GM23248 (cell line): ENCODE data around the gene RBP3. TPM values are rescaled to one million over a fixed set of nuclear protein-coding genes. Genes with fewer than 3 reads are reported as not detected.

ENCODE experiments used
- DNase-seq: peaks from one replicate; pipeline ENCODE4 v3.0.0-alpha.2; 2015
- H2AFZ ChIP-seq: fragments of 200-600 bp; sonication (generic); 2 replicates; pipeline ENCODE4 v1.6.1; 2016; ENCODE audit warnings: antibody characterized with exemption
- H3F3A ChIP-seq: fragments of 200-600 bp; sonication (generic); 2 replicates; pipeline ENCODE4 v1.6.1; 2016; ENCODE audit warnings: mild to moderate bottlenecking, antibody characterized with exemption, mixed run types; ENCODE audit not compliant: insufficient read depth
- H3K27ac ChIP-seq: fragments of 200-600 bp; sonication (generic); 2 replicates; pipeline ENCODE4 v1.5.1; 2016; ENCODE audit warnings: mild to moderate bottlenecking
- H3K27me3 ChIP-seq: fragments of 200-600 bp; sonication (generic); replicated peaks from 2 replicates; pipeline ENCODE4 v1.6.1; 2016; ENCODE audit warnings: mild to moderate bottlenecking; ENCODE audit not compliant: insufficient read depth
- H3K36me3 ChIP-seq: fragments of 200-600 bp; sonication (generic); 2 replicates; pipeline ENCODE4 v1.6.1; 2016; ENCODE audit warnings: low read depth, mild to moderate bottlenecking
- H3K4me1 ChIP-seq: fragments of 200-600 bp; sonication (generic); 2 replicates; pipeline ENCODE4 v1.6.1; 2016; ENCODE audit warnings: mild to moderate bottlenecking; ENCODE audit not compliant: insufficient read depth
- H3K4me2 ChIP-seq: fragments of 200-600 bp; sonication (generic); one replicate; pipeline ENCODE4 v1.6.1; 2016; ENCODE audit warnings: mild to moderate bottlenecking; ENCODE audit not compliant: unreplicated experiment
- H3K4me3 ChIP-seq: fragments of 200-600 bp; sonication (generic); 2 replicates; pipeline ENCODE4 v1.5.1; 2016; ENCODE audit warnings: mild to moderate bottlenecking
- H3K79me2 ChIP-seq: fragments of 200-600 bp; sonication (generic); 2 replicates; pipeline ENCODE4 v1.6.1; 2016; ENCODE audit warnings: mild to moderate bottlenecking; ENCODE audit not compliant: insufficient read depth
- H3K9ac ChIP-seq: fragments of 200-600 bp; sonication (generic); 2 replicates; pipeline ENCODE4 v1.6.1; 2016; ENCODE audit warnings: mild to moderate bottlenecking
- H3K9me2 ChIP-seq: fragments of 200-600 bp; sonication (generic); 2 replicates; pipeline ENCODE4 v1.6.1; 2016; ENCODE audit warnings: mixed run types, mild to moderate bottlenecking, moderate library complexity; ENCODE audit not compliant: insufficient read depth
- H3K9me3 ChIP-seq: fragments of 200-600 bp; sonication (generic); one replicate; pipeline ENCODE4 v1.6.1; 2017; ENCODE audit warnings: low read depth
- H4K20me1 ChIP-seq: fragments of 200-600 bp; sonication (generic); 2 replicates; pipeline ENCODE4 v1.6.0; 2016; ENCODE audit not compliant: insufficient read depth
- EZH2 ChIP-seq: fragments of 200-600 bp; sonication (generic); IDR thresholded peaks from 2 replicates; pipeline ENCODE4 v1.6.1; 2018; ENCODE audit warnings: antibody characterized with exemption, mild to moderate bottlenecking; ENCODE audit not compliant: insufficient read depth, poor library complexity, severe bottlenecking
- EZH2phosphoT487 ChIP-seq: fragments of 200-600 bp; sonication (generic); IDR thresholded peaks from 2 replicates; pipeline ENCODE4 v1.6.1; 2018; ENCODE audit warnings: antibody characterized with exemption, moderate library complexity, mild to moderate bottlenecking, low read depth; ENCODE audit not compliant: insufficient read depth
- WGBS, 2 experiments: methylation state at CpG; one replicate each; pipeline ENCODE4 v1.1.6; 2015 to 2017; ENCODE audit warnings: low lambda C conversion rate in 2 of 2, low coverage in 1 of 2; ENCODE audit errors: missing lambda C conversion rate in 2 of 2; 5-methylcytosine and 5-hydroxymethylcytosine counted together
- in situ Hi-C: fragments of 300-500 bp; cut with MboI; formaldehyde crosslinking; loops from 2 replicates; pipeline ENCODE4 v1.15.0; 2020
- polyA plus RNA-seq: library from polyadenylated mRNA; unstranded; fragments of >200 nt; fragmentation: Nextera tagmentation; extraction: Ambion mirVana; gene quantifications from 2 replicates; pipeline ENCODE4 v1.2.1, GENCODE V29; 2016
- total RNA-seq: library from RNA; depleted of rRNA; stranded (reverse); fragments of >200 nt; shearing (Covaris generic); gene quantifications from 2 replicates; pipeline ENCODE4 v1.2.3, GENCODE V29; 2014

Gene RBP3
- total and polyA plus RNA-seq, 2 experiments from 2014 or later, result not detected

DNA sequence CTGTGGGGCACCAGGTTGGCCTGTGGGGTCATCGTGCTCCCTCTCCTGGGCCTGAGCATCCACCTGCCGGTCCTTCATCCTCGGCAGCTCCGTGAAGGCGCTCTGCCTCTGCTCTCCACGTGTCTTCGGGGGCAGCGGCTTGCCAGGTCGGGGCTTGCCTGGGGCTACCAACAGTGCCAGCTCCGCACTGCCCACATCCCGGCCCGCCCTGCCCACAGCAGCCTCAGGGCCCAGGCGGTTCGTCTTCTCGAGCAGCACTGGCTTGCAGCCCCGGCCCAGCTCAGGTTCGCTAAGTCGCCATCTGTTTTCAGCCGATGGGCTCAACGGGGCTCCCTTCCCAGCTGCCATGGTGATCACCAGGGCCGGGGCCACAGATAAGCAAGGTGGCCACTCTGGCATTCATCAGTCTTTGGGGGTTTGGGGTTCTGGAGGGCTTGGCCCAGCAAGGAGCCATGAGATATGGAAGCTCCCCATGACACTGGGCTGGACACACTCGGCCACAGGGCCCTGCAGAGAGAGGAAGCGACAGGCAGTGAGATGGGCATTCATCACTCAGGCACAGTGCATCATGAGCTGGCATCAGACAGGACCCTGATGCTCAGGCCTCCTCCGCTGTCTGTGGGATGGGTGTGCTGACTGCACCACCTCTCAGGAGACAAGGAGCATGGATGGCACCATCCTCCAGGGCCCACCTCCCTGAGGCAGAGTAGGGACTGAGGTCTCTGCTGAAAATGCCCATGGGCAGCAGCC lies 20.4 kb downstream of the RBP3 start:
- Histone ChIP-seq H4K20me1 (no peaks in the 10 kb centered on the region), H3K9me3 (no peaks in the 10 kb centered on the region), H3K4me2 (no peak overlapping the region), H3K27me3 (peaks cover 17% of the 10 kb centered on the region; the same call in 1 of the 2 replicates), H3K79me2 (no peaks in the 10 kb centered on the region), H3K4me1 (no peaks in the 10 kb centered on the region), H3K36me3 (no peaks in the 10 kb centered on the region), H2AFZ (no peak overlapping the region), H3K9ac (no peak overlapping the region), H3K9me2 (no peaks in the 10 kb centered on the region), H3K27ac (no peak overlapping the region), H3K4me3 (no peak overlapping the region), H3F3A (no peaks in the 10 kb centered on the region)
- no peak for DNase-seq
- WGBS, 2 experiments, result 76 to 84% methylated on average over 10 to 21 of the region's 24 CpGs
- in situ Hi-C loops, result no loop called here
- TF ChIP-seq EZH2 (no peak), EZH2phosphoT487 (no peak)

DNA sequence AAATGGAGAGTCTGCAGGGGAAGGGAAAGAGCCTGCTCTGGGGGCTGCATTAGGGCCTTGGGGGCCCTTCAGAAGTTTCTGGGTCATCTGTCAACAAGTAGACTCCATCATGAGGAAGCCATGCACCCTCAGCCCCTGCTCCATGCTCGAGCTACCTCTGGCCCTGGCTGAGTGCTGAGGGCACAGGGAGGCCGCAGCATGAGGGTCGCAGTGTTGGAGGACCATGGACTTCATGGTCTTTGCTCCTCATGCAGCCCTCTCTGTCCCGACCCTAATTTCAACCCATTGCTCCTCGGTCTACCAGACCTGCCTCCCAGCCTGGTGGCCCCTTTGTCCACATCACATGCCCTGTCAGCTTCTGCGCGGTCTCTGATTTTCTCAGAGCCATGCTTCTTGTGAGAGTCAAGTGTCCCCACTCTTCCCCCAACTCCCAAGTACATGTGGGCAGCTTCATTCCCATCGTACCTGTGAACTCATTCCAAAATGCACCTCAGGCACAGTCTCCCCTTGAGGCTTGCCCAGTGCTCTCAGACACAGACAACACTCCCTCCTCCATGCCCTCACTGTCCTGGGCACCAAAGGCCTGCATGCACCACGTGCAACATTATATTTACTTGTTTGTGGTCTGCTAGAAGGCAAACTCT lies 21.2 kb downstream of the RBP3 start:
- in situ Hi-C loops, result no loop called here
- Histone ChIP-seq H3F3A (no peaks in the 10 kb centered on the region), H3K27me3 (peaks cover 17% of the 10 kb centered on the region; the same call in 1 of the 2 replicates), H2AFZ (no peak overlapping the region), H3K4me1 (no peaks in the 10 kb centered on the region), H3K9ac (no peak overlapping the region), H3K4me3 (no peak overlapping the region), H3K4me2 (no peak overlapping the region), H4K20me1 (no peaks in the 10 kb centered on the region), H3K36me3 (no peaks in the 10 kb centered on the region), H3K79me2 (no peaks in the 10 kb centered on the region), H3K27ac (no peak overlapping the region), H3K9me3 (no peaks in the 10 kb centered on the region), H3K9me2 (no peaks in the 10 kb centered on the region)
- TF ChIP-seq EZH2, result no peak
- 48 to 54% methylated on average over 9 of the region's 9 CpGs for WGBS, 2 experiments
- DNase-seq, result no peak

DNA sequence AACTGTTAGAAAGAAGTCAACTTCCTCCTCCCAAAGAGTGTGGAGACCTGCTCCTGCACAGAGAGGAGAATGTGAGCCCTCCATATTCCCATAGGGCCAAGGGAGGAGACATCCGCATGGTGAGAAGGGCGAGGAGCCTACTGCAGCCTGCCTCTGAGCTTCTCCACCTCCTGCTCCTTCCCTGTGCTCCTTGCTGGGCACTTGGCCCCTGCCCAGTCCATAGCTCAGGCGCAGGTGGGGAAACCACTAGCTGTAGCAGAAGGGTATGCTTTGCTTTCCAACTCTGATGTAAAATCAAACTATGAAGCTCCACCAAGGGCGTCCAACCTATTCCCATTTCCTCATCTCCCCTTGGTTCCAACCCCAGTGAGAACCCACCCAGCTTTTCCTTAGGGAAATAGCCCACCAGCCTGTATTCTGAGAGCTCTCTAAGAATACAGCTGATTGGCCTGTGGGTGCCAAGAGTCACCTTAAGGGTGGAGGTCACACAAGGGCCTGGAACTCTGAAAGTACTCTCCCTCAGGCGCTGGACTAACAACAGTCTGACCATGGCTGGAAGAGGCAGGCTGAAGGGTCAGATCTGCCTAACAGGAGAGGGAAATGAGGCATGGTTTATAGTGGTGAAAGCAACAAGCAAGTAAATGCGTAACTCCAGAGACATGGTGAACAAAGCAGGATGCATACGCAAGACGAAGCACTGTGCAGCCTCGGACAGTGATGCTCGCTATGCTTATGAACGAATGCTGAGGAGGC lies 22.0 kb downstream of the RBP3 start:
- Histone ChIP-seq H3K27ac (no peak overlapping the region), H3K9me2 (no peaks in the 10 kb centered on the region), H3F3A (no peaks in the 10 kb centered on the region), H3K4me2 (no peak overlapping the region), H3K9ac (no peak overlapping the region), H3K79me2 (no peaks in the 10 kb centered on the region), H3K9me3 (no peaks in the 10 kb centered on the region), H3K4me1 (no peaks in the 10 kb centered on the region), H3K4me3 (no peak overlapping the region), H2AFZ (no peak overlapping the region), H3K27me3 (peaks cover 12% of the 10 kb centered on the region; the same call in 1 of the 2 replicates), H3K36me3 (no peaks in the 10 kb centered on the region), H4K20me1 (no peaks in the 10 kb centered on the region)
- no peak for DNase-seq
- no peak for TF ChIP-seq EZH2phosphoT487
- no peak for TF ChIP-seq EZH2
- in situ Hi-C loops, result no loop called here
- WGBS, 2 experiments, result 80 to 84% methylated on average over 11 of the region's 11 CpGs

DNA sequence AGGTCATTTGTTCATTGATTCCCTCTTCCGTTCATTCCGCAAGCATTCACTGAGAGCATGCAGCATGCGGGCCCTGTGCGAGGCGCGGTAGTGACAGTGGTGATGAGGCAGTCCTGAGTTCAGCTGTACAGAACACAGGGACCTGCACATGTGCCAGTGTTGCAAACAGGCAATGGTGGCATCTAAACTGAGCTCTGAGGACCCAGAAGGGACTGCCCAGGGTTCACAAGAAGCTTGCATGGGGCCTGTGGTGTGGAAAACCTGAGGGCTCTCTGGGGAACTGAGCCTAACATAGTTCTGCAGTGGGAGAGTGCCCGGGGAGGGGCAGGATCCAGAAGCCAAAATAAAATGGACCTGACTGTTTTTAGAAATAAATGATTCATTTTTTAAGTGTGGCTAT lies 22.7 kb downstream of the RBP3 start:
- H3K4me3 ChIP-seq, result no peak overlapping the region
- H3K79me2 ChIP-seq, result no peaks in the 10 kb centered on the region
- no peak overlapping the region for H3K27ac ChIP-seq
- in situ Hi-C loops, result no loop called here
- H4K20me1 ChIP-seq, result no peaks in the 10 kb centered on the region
- H3K27me3 ChIP-seq, result peaks cover 9% of the 10 kb centered on the region
- H3K4me1 ChIP-seq, result no peaks in the 10 kb centered on the region
- WGBS, 2 experiments, result 79 to 81% methylated on average over 7 of the region's 7 CpGs
- no peak overlapping the region for H3K4me2 ChIP-seq
- TF ChIP-seq EZH2, result no peak
- TF ChIP-seq EZH2phosphoT487, result no peak
- H3K9me2 ChIP-seq, result no peaks in the 10 kb centered on the region
- H3F3A ChIP-seq, result no peaks in the 10 kb centered on the region
- H3K36me3 ChIP-seq, result no peaks in the 10 kb centered on the region
- no peaks in the 10 kb centered on the region for H3K9me3 ChIP-seq
- no peak for DNase-seq
- H2AFZ ChIP-seq, result no peak overlapping the region
- no peak overlapping the region for H3K9ac ChIP-seq
